NCI-H187 (cell line): ENCODE measurements around the gene MRPL48.
A peak's percentile ranks its signal among the peaks of the same experiment; 100 is the strongest.
"Not testable (repeated sequence)": the region's sequence is repeated elsewhere in the genome, so short reads cannot be mapped to it uniquely, and the experiment has no call there.

ENCODE experiments used
- DNase-seq, 2 experiments: peaks; one replicate each; lab custom pipeline; 2025; lab: John Stamatoyannopoulos, UW

MRPL48 gene

GRCh38 chr11:73787643-73788558 lies at the start of gene MRPL48:
Gene MRPL48 (plus strand): TSS chr11:73787874. CDS start chr11:73787972, 98 bp downstream.
- peak; percentile 88 to 95 for DNase-seq

- DNase-seq, result no peak
Observed at GRCh38 chr11:73743045-73743444, 44.6 kb upstream of the MRPL48 start.

- DNase-seq, result no peak
Observed at GRCh38 chr11:73746701-73747100, 41.0 kb upstream of the MRPL48 start.

- no peak for DNase-seq
Observed at GRCh38 chr11:73747762-73748161, 39.9 kb upstream of the MRPL48 start.

- no peak for DNase-seq
Observed at GRCh38 chr11:73748300-73748699, 39.4 kb upstream of the MRPL48 start.

GRCh38 chr11:73749118-73749517 lies 38.6 kb upstream of the MRPL48 start:
- DNase-seq, result no peak

GRCh38 chr11:73750228-73750627 lies 37.4 kb upstream of the MRPL48 start:
- DNase-seq, result no peak

- not testable (repeated sequence) for DNase-seq
Observed at GRCh38 chr11:73750862-73751261, 36.8 kb upstream of the MRPL48 start.

- no peak for DNase-seq
Observed at GRCh38 chr11:73752216-73752867, 35.3 kb upstream of the MRPL48 start.

GRCh38 chr11:73752903-73753302 lies 34.8 kb upstream of the MRPL48 start:
- no peak for DNase-seq

- DNase-seq, result no peak
Observed at GRCh38 chr11:73753938-73754337, 33.7 kb upstream of the MRPL48 start.

- no peak for DNase-seq
Observed at GRCh38 chr11:73755670-73756069, 32.0 kb upstream of the MRPL48 start.

- DNase-seq, result no peak
Observed at GRCh38 chr11:73757598-73757997, 30.1 kb upstream of the MRPL48 start.

GRCh38 chr11:73758451-73758850 lies 29.2 kb upstream of the MRPL48 start:
- no peak for DNase-seq

- DNase-seq, result no peak
Observed at GRCh38 chr11:73759610-73760134, 28.0 kb upstream of the MRPL48 start.

- no peak for DNase-seq
Observed at GRCh38 chr11:73760135-73760678, 27.5 kb upstream of the MRPL48 start.

- peak; percentile 97 to 99 for DNase-seq
Observed at GRCh38 chr11:73760679-73761402, 26.8 kb upstream of the MRPL48 start, which contains the start of gene RAB6A. Gene RAB6A (minus strand): TSS chr11:73761074. CDS start chr11:73760635, 439 bp downstream.

GRCh38 chr11:73761403-73761945 lies 26.2 kb upstream of the MRPL48 start:
- no peak for DNase-seq

GRCh38 chr11:73762732-73763131 lies 24.9 kb upstream of the MRPL48 start:
- DNase-seq, result no peak

GRCh38 chr11:73766763-73767162 lies 20.9 kb upstream of the MRPL48 start:
- no peak for DNase-seq

GRCh38 chr11:73770811-73771210 lies 16.9 kb upstream of the MRPL48 start:
- not testable (repeated sequence) for DNase-seq
